Thyroid gland (tissue), 4 donors: ENCODE results near the gene METTL25B. TPM values are rescaled to one million over a fixed set of nuclear protein-coding genes. Genes with fewer than 3 reads are reported as not detected.

ENCODE experiments used
- DNase-seq, 2 donors: peaks; one replicate each; pipeline ENCODE4 v3.0.0-alpha.2; 2019
- H3K27ac ChIP-seq, 3 donors: fragments of 200-600 bp; sonication (generic); 1 replicate in 2 of 3; 2 replicates in 1 of 3; pipeline ENCODE4 v1.5.1; 2016 to 2019; ENCODE audit warnings: mild to moderate bottlenecking in 1 of 3, moderate library complexity in 1 of 3
- H3K27me3 ChIP-seq: fragments of 200-600 bp; sonication (generic); one replicate; pipeline ENCODE4 v1.5.1; 2019
- H3K36me3 ChIP-seq, 2 donors: fragments of 200-600 bp; sonication (generic); one replicate each; pipeline ENCODE4 v1.5.1; 2016 to 2019
- H3K4me1 ChIP-seq, 2 donors: fragments of 200-600 bp; sonication (generic); one replicate each; pipeline ENCODE4 v1.5.1; 2017 to 2019
- H3K4me3 ChIP-seq, 3 donors: fragments of 200-600 bp; sonication (generic); replicated peaks in 1 of 3; 1 replicate in 2 of 3; 2 replicates in 1 of 3; pipeline ENCODE4 v1.5.1; 2016; ENCODE audit warnings: mild to moderate bottlenecking in 1 of 3
- H3K9me3 ChIP-seq: fragments of 200-600 bp; sonication (generic); one replicate; pipeline ENCODE4 v1.5.1; 2017
- POLR2A ChIP-seq, 2 donors: fragments of 450-650 bp; IDR thresholded peaks; one replicate each; pipeline ENCODE4 v1.6.1; 2017; ENCODE audit warnings: antibody characterized with exemption in 2 of 2, mild to moderate bottlenecking in 2 of 2, moderate library complexity in 1 of 2
- WGBS, 2 donors: methylation state at CpG; one replicate each; pipeline ENCODE4 v1.1.5; 2017; 5-methylcytosine and 5-hydroxymethylcytosine counted together
- intact Hi-C: fragments of 100-400 bp; cut with DNase I; formaldehyde crosslinking; loops from one replicate; pipeline ENCODE4 v1.15.1; 2023
- total RNA-seq, 4 donors: library from RNA; depleted of rRNA; stranded (reverse); fragments of >200 nt; gene quantifications; one replicate each; pipeline ENCODE4 v1.2.3, GENCODE V29; 2016
- TF ChIP-seq, protein P1 (sequence below), 6 experiments: fragments of 200-600 bp in 3 of 6; fragments of 450-650 bp in 3 of 6; sonication (generic) in 3 of 6; IDR thresholded peaks; one replicate each; pipeline ENCODE4 v1.5.1; 2016 to 2019; ENCODE audit warnings: antibody characterized with exemption in 6 of 6, mild to moderate bottlenecking in 2 of 6, inconsistent platforms in 1 of 6, moderate library complexity in 1 of 6

Gene METTL25B
- total RNA-seq, 4 donors from 2014 or later: 15.5 to 33.4 (median 25.3) TPM

DNA sequence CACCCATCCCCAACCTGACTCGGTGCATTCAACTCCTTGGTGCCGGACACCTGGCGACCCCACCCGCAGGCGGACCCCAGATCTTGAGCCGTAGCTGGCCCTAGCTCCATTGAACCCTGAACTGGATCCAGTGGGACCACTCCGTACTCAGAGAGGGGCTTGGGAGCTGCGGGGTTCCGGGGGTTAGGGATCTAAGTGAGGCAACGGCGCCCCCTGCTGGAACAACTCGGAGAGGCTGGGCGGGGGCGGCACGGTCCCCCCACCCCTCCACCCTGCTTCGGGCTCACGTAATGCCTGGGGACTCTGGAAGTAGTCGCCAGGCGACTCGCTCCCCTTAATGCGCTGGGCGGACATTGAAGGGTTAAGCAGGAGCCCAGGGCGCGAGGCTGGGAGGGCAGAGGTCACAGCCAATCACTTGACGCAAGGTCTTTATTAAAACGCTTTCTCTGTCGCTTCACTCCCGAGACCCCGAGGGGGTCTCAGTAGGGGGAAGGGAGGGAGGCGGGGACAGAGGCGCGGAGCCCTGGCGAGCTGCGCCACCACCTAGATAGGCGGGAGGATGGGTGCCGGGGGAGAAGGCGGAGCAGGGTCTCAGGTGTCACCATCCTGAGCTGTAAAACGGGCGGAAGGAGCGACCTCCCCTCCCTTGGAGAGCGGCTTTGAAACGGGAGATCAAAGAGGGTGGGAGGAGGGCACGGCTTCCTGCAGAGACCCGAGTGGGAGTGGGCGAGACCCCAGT, 22.2 kb upstream of the METTL25B start:
- intact Hi-C loops: no loop called here
- H3K27me3 ChIP-seq: no peaks in the 10 kb centered on the region
- 3% methylated on average over 19 to 27 of the region's 45 CpGs for WGBS, 2 donors
- no peaks in the 10 kb centered on the region for H3K36me3 ChIP-seq
- no peaks in the 10 kb centered on the region for H3K9me3 ChIP-seq
- peaks cover 40 to 52% of the 10 kb centered on the region in 2 donors for H3K4me1 ChIP-seq
- peak; percentile 57 to 64 for DNase-seq
- TF ChIP-seq, protein P1, sequence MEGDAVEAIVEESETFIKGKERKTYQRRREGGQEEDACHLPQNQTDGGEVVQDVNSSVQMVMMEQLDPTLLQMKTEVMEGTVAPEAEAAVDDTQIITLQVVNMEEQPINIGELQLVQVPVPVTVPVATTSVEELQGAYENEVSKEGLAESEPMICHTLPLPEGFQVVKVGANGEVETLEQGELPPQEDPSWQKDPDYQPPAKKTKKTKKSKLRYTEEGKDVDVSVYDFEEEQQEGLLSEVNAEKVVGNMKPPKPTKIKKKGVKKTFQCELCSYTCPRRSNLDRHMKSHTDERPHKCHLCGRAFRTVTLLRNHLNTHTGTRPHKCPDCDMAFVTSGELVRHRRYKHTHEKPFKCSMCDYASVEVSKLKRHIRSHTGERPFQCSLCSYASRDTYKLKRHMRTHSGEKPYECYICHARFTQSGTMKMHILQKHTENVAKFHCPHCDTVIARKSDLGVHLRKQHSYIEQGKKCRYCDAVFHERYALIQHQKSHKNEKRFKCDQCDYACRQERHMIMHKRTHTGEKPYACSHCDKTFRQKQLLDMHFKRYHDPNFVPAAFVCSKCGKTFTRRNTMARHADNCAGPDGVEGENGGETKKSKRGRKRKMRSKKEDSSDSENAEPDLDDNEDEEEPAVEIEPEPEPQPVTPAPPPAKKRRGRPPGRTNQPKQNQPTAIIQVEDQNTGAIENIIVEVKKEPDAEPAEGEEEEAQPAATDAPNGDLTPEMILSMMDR (IDR thresholded peaks at IDR 0.05): peak; percentile 63 to 84 (median 80)
- TF ChIP-seq POLR2A (IDR thresholded peaks at IDR 0.05): peak in 1 of 2 donors; percentile 13
- peak overlapping the region; percentile 6 to 59 (median 33) for H3K27ac ChIP-seq
- peak overlapping the region in 2 of 3 donors; percentile 28 to 34 for H3K4me3 ChIP-seq

DNA sequence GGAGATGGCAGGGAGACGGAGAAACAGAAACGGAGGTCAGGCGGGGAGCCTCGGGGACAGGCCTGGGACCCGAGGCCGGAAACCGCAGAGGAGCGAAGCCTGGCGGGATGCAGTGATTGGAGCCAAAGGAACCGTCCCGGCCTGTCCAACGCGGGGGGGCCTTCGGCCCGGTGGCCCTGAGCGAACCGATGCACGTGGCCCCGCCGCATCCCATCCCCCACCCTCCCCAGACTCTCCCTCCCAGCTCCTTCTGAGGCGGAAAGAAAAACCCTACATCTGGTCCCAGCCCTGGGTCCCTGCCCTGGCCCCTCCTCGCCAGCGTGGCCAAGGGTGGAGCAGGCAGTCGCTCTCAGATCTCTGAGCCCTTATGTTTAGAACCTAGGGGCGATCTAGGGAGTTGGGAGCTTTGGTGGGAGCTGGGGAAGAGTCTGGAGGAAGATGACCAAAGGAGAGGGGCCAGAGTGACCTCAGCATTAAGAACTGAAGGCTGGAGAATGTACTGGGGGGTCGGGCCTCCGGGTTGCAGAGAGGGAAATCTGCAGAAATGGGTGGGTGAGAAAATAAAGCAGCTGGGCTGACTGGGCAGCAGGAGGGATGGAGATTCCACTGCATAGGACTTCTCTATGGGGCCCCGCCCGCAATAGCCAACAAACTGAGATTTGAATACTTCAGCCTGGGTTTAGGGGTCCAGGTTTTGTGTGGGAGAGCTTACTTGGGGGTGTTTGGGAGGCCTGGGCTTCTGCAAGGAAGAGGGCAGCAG, 21.4 kb upstream of the METTL25B start:
- whole genome bisulfite sequencing, 2 donors: 17 to 22% methylated on average over 26 to 27 of the region's 29 CpGs
- Histone ChIP-seq H3K9me3 (no peaks in the 10 kb centered on the region), H3K27me3 (no peaks in the 10 kb centered on the region), H3K4me3 (peak overlapping the region in 1 of 3 donors; percentile 34), H3K27ac (peak overlapping the region in 2 of 3 donors; percentile 33 to 59), H3K36me3 (no peaks in the 10 kb centered on the region), H3K4me1 (peaks cover 40 to 52% of the 10 kb centered on the region in 2 donors)
- intact Hi-C loops: no loop called here
- no peak for TF ChIP-seq POLR2A (IDR thresholded peaks at IDR 0.05)
- TF ChIP-seq, protein P1 (IDR thresholded peaks at IDR 0.05): no peak
- DNase-seq: peak; percentile 50 to 57

DNA sequence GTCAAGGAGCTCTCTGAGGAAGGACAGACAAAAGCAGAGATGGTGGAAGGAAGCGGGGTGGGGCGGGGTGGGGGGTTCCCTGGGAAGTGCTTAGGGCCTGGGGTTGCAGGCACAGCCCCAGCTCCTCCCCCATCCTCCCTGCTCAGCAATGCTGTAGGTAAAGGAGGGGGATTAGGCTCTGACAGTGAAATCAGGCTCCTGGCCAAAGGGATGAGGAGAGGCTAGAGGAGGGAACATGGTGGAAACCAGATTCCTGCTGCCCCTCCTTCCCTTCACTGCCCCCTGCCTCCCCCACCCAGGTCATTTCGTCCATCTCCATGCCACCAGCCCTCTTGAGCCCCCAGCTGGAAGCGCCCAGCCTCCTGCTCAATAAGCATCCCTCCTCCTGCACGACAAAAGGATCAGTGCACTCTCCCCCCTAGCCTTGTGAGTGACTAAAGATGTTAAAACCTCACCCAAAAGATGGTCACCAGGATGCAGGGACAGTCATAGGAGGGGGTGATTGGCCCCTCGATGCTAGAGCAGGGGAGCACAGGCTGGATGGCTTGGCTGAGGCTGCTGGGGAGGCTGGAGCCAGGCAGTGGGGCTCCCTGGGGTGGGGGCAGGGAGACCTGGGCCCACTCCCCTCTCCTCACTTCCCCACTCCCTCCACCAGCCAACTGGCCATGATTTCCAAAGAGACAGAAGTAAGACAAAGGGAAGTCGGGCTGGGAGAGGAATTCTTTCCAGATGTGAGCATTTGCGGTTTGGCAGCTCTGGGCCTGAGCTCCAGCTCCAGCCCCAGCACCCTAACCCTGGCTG, 20.7 kb upstream of the METTL25B start:
- H3K4me3 ChIP-seq: no peak overlapping the region
- no peaks in the 10 kb centered on the region for H3K9me3 ChIP-seq
- H3K27me3 ChIP-seq: no peaks in the 10 kb centered on the region
- no peaks in the 10 kb centered on the region for H3K36me3 ChIP-seq
- no peak for DNase-seq
- intact Hi-C loops: no loop called here
- H3K4me1 ChIP-seq: peaks cover 40 to 52% of the 10 kb centered on the region in 2 donors
- 60 to 74% methylated on average over 8 of the region's 8 CpGs for WGBS, 2 donors
- TF ChIP-seq, protein P1 (IDR thresholded peaks at IDR 0.05): no peak
- no peak for TF ChIP-seq POLR2A (IDR thresholded peaks at IDR 0.05)
- H3K27ac ChIP-seq: no peak overlapping the region

DNA sequence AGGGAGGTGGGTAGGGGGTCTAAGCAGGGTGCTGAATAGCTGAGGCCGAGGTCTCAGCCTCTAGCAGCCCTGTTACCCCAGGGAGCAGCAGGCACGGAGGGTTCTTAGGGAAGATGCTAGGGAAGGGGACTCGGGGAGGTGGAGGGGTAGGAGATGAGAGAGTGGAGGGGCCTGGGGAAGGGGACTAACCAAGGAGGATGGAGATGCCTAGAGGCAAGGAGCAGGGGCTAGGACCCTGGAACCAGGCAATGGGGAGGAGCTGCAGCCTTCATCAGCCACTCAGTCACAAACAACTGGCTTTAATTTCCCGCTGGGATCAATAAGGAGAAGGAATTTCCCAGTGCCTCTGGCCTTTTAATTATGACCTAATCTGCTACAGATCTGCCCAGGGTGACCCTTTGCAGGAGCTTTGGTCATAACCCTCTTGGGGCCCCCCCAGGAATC, 20.0 kb upstream of the METTL25B start:
- WGBS, 2 donors: 62 to 70% methylated on average over 4 of the region's 4 CpGs
- DNase-seq: no peak

More for the DNA sequence above, 20.0 kb upstream of the METTL25B start:
- Histone ChIP-seq H3K4me1 (peaks cover 38 to 49% of the 10 kb centered on the region in 2 donors), H3K9me3 (no peaks in the 10 kb centered on the region), H3K4me3 (no peak overlapping the region), H3K36me3 (no peaks in the 10 kb centered on the region), H3K27me3 (no peaks in the 10 kb centered on the region), H3K27ac (no peak overlapping the region)
- intact Hi-C loops: no loop called here
- TF ChIP-seq POLR2A (IDR thresholded peaks at IDR 0.05): no peak
- TF ChIP-seq, protein P1 (IDR thresholded peaks at IDR 0.05): no peak
